Transverse colon (tissue), 3 donors: ENCODE results near the gene PHETA1.

Source experiments
- POLR2A ChIP-seq: fragments of 450-650 bp; IDR thresholded peaks from one replicate; pipeline ENCODE4 v1.6.1; 2016; ENCODE audit warnings: antibody characterized with exemption, mild to moderate bottlenecking, moderate library complexity
- TF ChIP-seq, protein P1 (sequence below), 5 experiments: fragments of 200-600 bp in 3 of 5; fragments of 450-650 bp in 2 of 5; sonication (generic) in 3 of 5; IDR thresholded peaks; 1 replicate in 2 of 5; 2 replicates in 3 of 5; pipeline ENCODE4 v1.5.1; 2016 to 2017; ENCODE audit warnings: antibody characterized with exemption in 5 of 5, inconsistent platforms in 3 of 5, mild to moderate bottlenecking in 2 of 5, moderate library complexity in 1 of 5

DNA sequence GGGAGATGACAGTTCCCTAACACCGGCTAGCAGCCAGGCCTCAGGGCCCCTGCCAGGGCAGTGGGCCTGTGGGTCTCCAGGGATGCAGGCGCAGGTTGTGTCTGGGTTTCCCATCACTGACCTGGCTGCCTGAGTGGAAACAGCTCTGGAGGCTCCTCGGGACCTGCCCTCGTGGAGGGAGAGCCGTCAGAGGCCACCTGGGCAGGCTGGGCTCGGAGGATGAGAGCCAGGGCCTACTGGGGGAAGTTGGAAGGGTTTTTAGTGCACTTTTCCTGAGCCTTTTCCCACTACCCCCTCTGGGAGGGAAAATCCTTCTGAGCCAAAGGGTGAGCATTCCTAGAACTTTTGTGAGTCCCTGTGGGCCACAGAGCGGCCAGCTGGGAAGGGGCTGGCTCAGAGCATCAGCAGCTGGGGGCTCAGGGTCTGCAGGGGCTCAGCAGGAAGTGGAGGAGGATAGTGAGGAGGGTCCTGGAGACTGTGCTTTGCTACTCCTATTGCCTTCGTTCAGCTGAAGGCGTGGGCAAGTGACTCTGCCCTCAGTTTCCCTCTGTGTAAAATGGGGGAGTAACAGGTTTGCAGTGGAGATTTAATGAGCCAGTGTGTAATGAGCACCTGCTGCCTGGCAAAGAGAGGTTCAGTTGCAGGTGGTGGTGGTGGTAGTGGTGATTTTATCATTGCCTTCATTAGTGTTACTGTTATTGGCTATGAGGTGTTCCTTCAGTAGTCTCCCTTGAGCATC lies 38.7 kb upstream of the PHETA1 start:
- TF ChIP-seq POLR2A, result no peak
- TF ChIP-seq, protein P1, sequence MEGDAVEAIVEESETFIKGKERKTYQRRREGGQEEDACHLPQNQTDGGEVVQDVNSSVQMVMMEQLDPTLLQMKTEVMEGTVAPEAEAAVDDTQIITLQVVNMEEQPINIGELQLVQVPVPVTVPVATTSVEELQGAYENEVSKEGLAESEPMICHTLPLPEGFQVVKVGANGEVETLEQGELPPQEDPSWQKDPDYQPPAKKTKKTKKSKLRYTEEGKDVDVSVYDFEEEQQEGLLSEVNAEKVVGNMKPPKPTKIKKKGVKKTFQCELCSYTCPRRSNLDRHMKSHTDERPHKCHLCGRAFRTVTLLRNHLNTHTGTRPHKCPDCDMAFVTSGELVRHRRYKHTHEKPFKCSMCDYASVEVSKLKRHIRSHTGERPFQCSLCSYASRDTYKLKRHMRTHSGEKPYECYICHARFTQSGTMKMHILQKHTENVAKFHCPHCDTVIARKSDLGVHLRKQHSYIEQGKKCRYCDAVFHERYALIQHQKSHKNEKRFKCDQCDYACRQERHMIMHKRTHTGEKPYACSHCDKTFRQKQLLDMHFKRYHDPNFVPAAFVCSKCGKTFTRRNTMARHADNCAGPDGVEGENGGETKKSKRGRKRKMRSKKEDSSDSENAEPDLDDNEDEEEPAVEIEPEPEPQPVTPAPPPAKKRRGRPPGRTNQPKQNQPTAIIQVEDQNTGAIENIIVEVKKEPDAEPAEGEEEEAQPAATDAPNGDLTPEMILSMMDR (IDR thresholded peaks at IDR 0.05), result no peak
